A673 (cell line): Measurements from ENCODE around the gene IL18R1.

Experiments used
- EZH2 ChIP-seq: fragments of 200-600 bp; sonication (generic); IDR thresholded peaks from 2 replicates; pipeline ENCODE4 v1.6.1; 2017; ENCODE audit warnings: borderline replicate concordance, low read depth, mild to moderate bottlenecking, mixed read lengths, antibody characterized with exemption, low read length; ENCODE audit not compliant: poor library complexity, severe bottlenecking
- TF ChIP-seq, protein P1 (sequence below): fragments of 300-800, 200-600 bp; sonication (generic); conservative IDR thresholded peaks from 2 replicates; pipeline ENCODE4 v1.5.1; 2017; ENCODE audit warnings: low read depth, mild to moderate bottlenecking, antibody characterized with exemption, low read length, moderate library complexity, mixed read lengths

DNA sequence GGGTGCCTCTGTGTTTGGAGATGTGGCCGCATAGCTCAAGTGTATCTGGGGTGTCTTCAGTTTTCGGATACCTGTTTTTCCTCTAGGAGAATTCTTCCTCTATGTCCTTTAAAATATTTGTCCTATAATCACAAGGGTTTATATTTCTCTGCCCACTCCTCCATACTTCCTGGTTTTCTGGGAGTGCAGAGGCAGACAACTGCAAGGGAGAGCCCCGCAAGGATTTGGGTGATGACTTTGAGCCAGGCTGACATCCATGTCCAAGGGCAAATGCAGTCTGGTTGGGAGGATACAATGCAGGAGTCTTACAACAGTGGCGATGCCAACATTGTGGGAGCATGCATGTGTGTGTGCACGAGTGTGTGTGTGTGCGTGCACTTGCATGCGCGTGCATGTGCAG is 42.1 kb upstream of the IL18R1 start:
- TF ChIP-seq, protein P1, sequence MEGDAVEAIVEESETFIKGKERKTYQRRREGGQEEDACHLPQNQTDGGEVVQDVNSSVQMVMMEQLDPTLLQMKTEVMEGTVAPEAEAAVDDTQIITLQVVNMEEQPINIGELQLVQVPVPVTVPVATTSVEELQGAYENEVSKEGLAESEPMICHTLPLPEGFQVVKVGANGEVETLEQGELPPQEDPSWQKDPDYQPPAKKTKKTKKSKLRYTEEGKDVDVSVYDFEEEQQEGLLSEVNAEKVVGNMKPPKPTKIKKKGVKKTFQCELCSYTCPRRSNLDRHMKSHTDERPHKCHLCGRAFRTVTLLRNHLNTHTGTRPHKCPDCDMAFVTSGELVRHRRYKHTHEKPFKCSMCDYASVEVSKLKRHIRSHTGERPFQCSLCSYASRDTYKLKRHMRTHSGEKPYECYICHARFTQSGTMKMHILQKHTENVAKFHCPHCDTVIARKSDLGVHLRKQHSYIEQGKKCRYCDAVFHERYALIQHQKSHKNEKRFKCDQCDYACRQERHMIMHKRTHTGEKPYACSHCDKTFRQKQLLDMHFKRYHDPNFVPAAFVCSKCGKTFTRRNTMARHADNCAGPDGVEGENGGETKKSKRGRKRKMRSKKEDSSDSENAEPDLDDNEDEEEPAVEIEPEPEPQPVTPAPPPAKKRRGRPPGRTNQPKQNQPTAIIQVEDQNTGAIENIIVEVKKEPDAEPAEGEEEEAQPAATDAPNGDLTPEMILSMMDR: no peak
- TF ChIP-seq EZH2: no peak
